Skeletal muscle satellite cell (primary cell): ENCODE data around the gene LAMA2.

Experiments used
- H3K27me3 ChIP-seq: 2 replicates; pipeline ENCODE4 v1.7.0; 2013; ENCODE audit warnings: low read length; ENCODE audit not compliant: control insufficient read depth, insufficient read depth
- H3K36me3 ChIP-seq: 2 replicates; pipeline ENCODE4 v1.7.0; 2013; ENCODE audit warnings: mild to moderate bottlenecking, control low read depth, low read length; ENCODE audit not compliant: insufficient read depth
- H3K4me1 ChIP-seq: 2 replicates; pipeline ENCODE4 v1.7.0; 2013; ENCODE audit warnings: low read length; ENCODE audit not compliant: control insufficient read depth, insufficient read depth
- H3K4me2 ChIP-seq: 2 replicates; pipeline ENCODE4 v1.7.0; 2013; ENCODE audit warnings: mild to moderate bottlenecking, low read length
- H3K4me3 ChIP-seq: 2 replicates; pipeline ENCODE4 v1.7.0; 2013; ENCODE audit warnings: low read length
- H3K9ac ChIP-seq: 2 replicates; pipeline ENCODE4 v1.7.0; 2013; ENCODE audit warnings: mild to moderate bottlenecking, low read depth, low read length, moderate library complexity
- H3K9me3 ChIP-seq: replicated peaks from 2 replicates; pipeline ENCODE4 v1.7.0; 2013; ENCODE audit warnings: mild to moderate bottlenecking, control low read depth, low read length

LAMA2 gene

GRCh38 chr6:129233458-129234134, 350.7 kb downstream of the LAMA2 start:
- Histone ChIP-seq H3K9me3 (no peaks in the 10 kb centered on the region), H3K4me3 (no peak overlapping the region), H3K36me3 (no peaks in the 10 kb centered on the region), H3K4me2 (no peak overlapping the region), H3K27me3 (no peaks in the 10 kb centered on the region), H3K9ac (no peak overlapping the region), H3K4me1 (peaks cover 14% of the 10 kb centered on the region)

GRCh38 chr6:129235167-129236000, 352.4 kb downstream of the LAMA2 start:
- no peaks in the 10 kb centered on the region for H3K27me3 ChIP-seq
- no peak overlapping the region for H3K9ac ChIP-seq
- peaks cover 14% of the 10 kb centered on the region for H3K4me1 ChIP-seq
- peak overlapping the region; percentile 57 for H3K4me2 ChIP-seq
- no peaks in the 10 kb centered on the region for H3K36me3 ChIP-seq
- no peaks in the 10 kb centered on the region for H3K9me3 ChIP-seq
- H3K4me3 ChIP-seq, result no peak overlapping the region

GRCh38 chr6:129236001-129236517, 353.1 kb downstream of the LAMA2 start:
- Histone ChIP-seq H3K4me3 (no peak overlapping the region), H3K4me1 (peaks cover 14% of the 10 kb centered on the region), H3K36me3 (no peaks in the 10 kb centered on the region), H3K9ac (no peak overlapping the region), H3K9me3 (no peaks in the 10 kb centered on the region), H3K27me3 (no peaks in the 10 kb centered on the region), H3K4me2 (peak overlapping the region; percentile 57)

- Histone ChIP-seq H3K4me2 (no peak overlapping the region), H3K36me3 (no peaks in the 10 kb centered on the region), H3K9me3 (no peaks in the 10 kb centered on the region), H3K4me1 (peaks cover 14% of the 10 kb centered on the region), H3K9ac (no peak overlapping the region), H3K27me3 (no peaks in the 10 kb centered on the region), H3K4me3 (no peak overlapping the region)
Measured at GRCh38 chr6:129238991-129239390, 356.1 kb downstream of the LAMA2 start.

GRCh38 chr6:129239825-129240491, 357.0 kb downstream of the LAMA2 start:
- H3K9me3 ChIP-seq, result no peaks in the 10 kb centered on the region
- H3K36me3 ChIP-seq, result no peaks in the 10 kb centered on the region
- H3K9ac ChIP-seq, result no peak overlapping the region
- H3K4me3 ChIP-seq, result no peak overlapping the region
- H3K4me2 ChIP-seq, result no peak overlapping the region
- H3K27me3 ChIP-seq, result no peaks in the 10 kb centered on the region
- peaks cover 13% of the 10 kb centered on the region for H3K4me1 ChIP-seq

DNA sequence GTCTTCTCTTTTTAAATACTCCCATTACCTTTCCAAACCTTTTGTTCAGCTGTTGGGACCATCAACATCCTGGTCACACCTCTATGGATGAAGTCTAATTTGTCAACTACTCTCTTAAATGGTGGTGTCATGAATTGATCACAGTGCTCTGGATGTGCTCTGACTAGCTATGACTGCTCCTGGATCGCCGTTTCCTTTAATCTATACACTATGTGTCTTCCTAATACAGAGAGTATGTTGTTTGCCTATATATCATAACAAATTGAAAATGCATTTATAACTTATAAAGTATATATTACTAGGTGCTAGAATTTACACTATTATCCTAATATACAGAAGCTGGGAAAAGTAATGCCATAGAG, 357.5 kb downstream of the LAMA2 start:
- H3K9me3 ChIP-seq, result no peaks in the 10 kb centered on the region
- H3K36me3 ChIP-seq, result no peaks in the 10 kb centered on the region
- H3K27me3 ChIP-seq, result no peaks in the 10 kb centered on the region
- no peak overlapping the region for H3K9ac ChIP-seq
- H3K4me3 ChIP-seq, result no peak overlapping the region
- H3K4me1 ChIP-seq, result peaks cover 8% of the 10 kb centered on the region
- no peak overlapping the region for H3K4me2 ChIP-seq

GRCh38 chr6:129242546-129242945, 359.6 kb downstream of the LAMA2 start:
- H3K4me2 ChIP-seq, result no peak overlapping the region
- no peaks in the 10 kb centered on the region for H3K9me3 ChIP-seq
- no peak overlapping the region for H3K9ac ChIP-seq
- H3K27me3 ChIP-seq, result no peaks in the 10 kb centered on the region
- H3K4me1 ChIP-seq, result no peaks in the 10 kb centered on the region
- H3K36me3 ChIP-seq, result no peaks in the 10 kb centered on the region
- no peak overlapping the region for H3K4me3 ChIP-seq

DNA sequence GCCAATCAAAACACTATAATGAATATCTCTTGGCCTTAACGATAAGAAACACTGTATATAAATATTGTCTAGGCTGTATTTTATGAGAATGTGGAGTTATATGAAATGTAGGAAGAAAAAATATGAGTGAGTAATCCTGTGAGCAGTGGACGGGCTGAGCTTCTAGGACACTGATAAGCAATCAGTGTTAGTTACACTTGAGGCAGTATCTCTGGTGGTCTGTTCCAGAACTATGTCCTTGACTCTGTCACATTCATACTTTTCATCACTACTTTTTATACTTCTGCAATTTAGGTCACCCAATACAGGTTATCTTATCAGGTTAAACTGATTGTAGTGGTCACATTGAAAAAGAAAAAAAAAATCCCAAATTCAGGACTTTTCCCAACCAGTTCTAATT, 360.4 kb downstream of the LAMA2 start:
- H3K27me3 ChIP-seq, result no peaks in the 10 kb centered on the region
- H3K9me3 ChIP-seq, result no peaks in the 10 kb centered on the region
- no peak overlapping the region for H3K4me3 ChIP-seq
- H3K9ac ChIP-seq, result no peak overlapping the region
- H3K4me2 ChIP-seq, result no peak overlapping the region
- H3K36me3 ChIP-seq, result no peaks in the 10 kb centered on the region
- H3K4me1 ChIP-seq, result no peaks in the 10 kb centered on the region

DNA sequence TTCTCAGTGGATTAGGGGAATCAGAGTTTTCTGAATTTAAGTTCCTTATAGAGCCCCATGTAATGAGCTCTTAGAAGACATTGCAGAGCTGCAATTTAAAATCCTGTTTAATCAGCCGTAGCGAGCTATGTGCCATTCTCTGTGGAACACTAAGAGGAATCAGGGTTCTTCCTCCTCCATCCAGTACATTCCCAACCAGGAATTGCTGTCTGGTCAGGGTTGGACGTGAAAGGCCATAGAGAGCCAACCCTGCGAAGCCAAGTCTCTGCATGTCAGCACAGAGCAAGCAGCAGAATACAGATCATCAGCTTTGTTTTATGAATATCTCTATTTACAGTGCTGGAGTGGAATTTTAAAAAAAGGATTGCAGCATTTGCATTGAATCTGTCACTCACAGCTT, 366.0 kb downstream of the LAMA2 start:
- Histone ChIP-seq H3K4me2 (no peak overlapping the region), H3K27me3 (no peaks in the 10 kb centered on the region), H3K4me1 (peaks cover 6% of the 10 kb centered on the region), H3K9ac (no peak overlapping the region), H3K9me3 (no peaks in the 10 kb centered on the region), H3K36me3 (peaks cover 7% of the 10 kb centered on the region), H3K4me3 (no peak overlapping the region)

DNA sequence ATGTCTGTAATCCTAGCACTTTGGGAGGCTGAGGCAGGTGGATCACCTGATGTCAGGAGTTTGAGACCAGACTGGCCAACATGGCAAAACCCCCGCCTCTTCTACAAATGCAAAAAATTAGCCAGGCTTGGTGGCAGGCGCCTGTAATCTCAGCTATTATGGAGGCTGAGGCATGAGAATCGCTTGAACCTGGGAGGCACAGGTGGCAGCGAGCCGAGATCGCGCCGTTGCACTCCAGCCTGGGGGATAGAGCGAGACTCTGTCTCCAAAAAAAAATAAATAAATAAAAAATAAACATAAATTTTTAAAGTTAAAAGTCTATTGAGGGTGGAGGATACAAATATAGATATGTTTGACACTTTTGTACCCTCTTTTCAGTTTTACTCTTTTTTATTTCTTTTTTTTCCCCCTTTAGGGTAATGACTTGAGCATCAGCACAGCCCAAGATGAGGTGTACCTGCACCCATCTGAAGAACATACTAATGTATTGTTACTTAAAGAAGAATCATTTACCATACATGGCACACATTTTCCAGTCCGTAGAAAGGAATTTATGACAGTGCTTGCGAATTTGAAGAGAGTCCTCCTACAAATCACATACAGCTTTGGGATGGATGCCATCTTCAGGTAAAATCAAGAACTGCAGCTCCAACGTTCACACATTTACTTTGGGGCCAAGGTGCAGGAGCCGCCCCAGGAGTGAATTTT, 368.9 kb downstream of the LAMA2 start:
- peaks cover 8% of the 10 kb centered on the region for H3K36me3 ChIP-seq
- no peak overlapping the region for H3K4me3 ChIP-seq
- peaks cover 6% of the 10 kb centered on the region for H3K4me1 ChIP-seq
- H3K9me3 ChIP-seq, result no peaks in the 10 kb centered on the region
- no peak overlapping the region for H3K9ac ChIP-seq
- no peaks in the 10 kb centered on the region for H3K27me3 ChIP-seq
- H3K4me2 ChIP-seq, result peak overlapping the region; percentile 24
